HCT116 (cell line): ENCODE results near the gene TP63. TPM values are rescaled to one million over a fixed set of nuclear protein-coding genes. Genes with fewer than 3 reads are reported as not detected.

Experiments used
- ATAC-seq: fragments of 200-7000 bp; cut with Tn5 transposase; 2 replicates; pipeline ENCODE4 v1.9.1; 2020; ENCODE audit warnings: mild to moderate bottlenecking, moderate library complexity
- BruUV-seq: library from RNA; stranded (reverse); fragments of 400-500 nt; replicated peaks from 2 replicates; lab custom pipeline; 2021; lab: Mats Ljungman, UMichigan
- CTCF ChIA-PET: fragments of 300-600 bp; sonication (Branson Sonifier 250); formaldehyde crosslinking; loops from one replicate; lab custom pipeline; 2021; ENCODE audit warnings: antibody characterized with exemption; lab: Charles Lee
- POLR2A ChIA-PET: fragments of 300-600, 350-600 bp; sonication (Branson Sonifier 250); formaldehyde crosslinking; loops from one replicate; lab custom pipeline; 2021; ENCODE audit warnings: antibody characterized with exemption; lab: Charles Lee
- RAD21 ChIA-PET, 2 experiments: fragments of 300-600 bp; sonication (Branson Sonifier 250); formaldehyde crosslinking; loops; one replicate each; lab custom pipeline; 2023; ENCODE audit warnings: low total read pairs in 2 of 2; ENCODE audit not compliant: uncharacterized antibody in 2 of 2, unreplicated experiment in 2 of 2, low non-redundant PET in 1 of 2; lab: Charles Lee
- DNase-seq: peaks from one replicate; pipeline ENCODE4 v3.0.0-alpha.2; 2010; ENCODE audit warnings: low read depth, low spot score
- H2AFZ ChIP-seq: fragments of 200-600 bp; shearing (Covaris generic), sonication (generic); 2 replicates; pipeline ENCODE4 v1.6.1; 2017; ENCODE audit warnings: low read depth, mixed run types, mixed read lengths, antibody characterized with exemption, low read length; ENCODE audit not compliant: poor library complexity, severe bottlenecking
- H3K27ac ChIP-seq: 2 replicates; pipeline ENCODE4 v1.5.1; 2012; ENCODE audit warnings: low read depth, low read length
- H3K27me3 ChIP-seq: fragments of 200-600 bp; sonication (generic); 2 replicates; pipeline ENCODE4 v1.6.1; 2016; ENCODE audit warnings: mixed run types, low read length, mixed read lengths; ENCODE audit not compliant: insufficient read depth
- H3K36me3 ChIP-seq, 2 experiments: fragments of 200-500 bp in 1 of 2; fragments of 200-600 bp in 1 of 2; sonication (Bioruptor generic) in 1 of 2; sonication (generic) in 1 of 2; 2 replicates each; pipeline versions ENCODE4 v1.5.1 to v1.6.1; 2014 to 2016; ENCODE audit warnings: low read length in 2 of 2, inconsistent platforms in 1 of 2, mixed read lengths in 1 of 2, mixed run types in 1 of 2; ENCODE audit not compliant: insufficient read depth in 2 of 2, control insufficient read depth in 1 of 2
- H3K4me1 ChIP-seq, 2 experiments: fragments of 200-600 bp in 1 of 2; sonication (generic) in 1 of 2; 2 replicates each; pipeline versions ENCODE4 v1.5.1 to v1.6.1; 2012 to 2017; ENCODE audit warnings: low read length in 2 of 2, inconsistent platforms in 1 of 2, mild to moderate bottlenecking in 1 of 2, mixed read lengths in 1 of 2, mixed run types in 1 of 2, moderate library complexity in 1 of 2; ENCODE audit not compliant: insufficient read depth in 2 of 2, control insufficient read depth in 1 of 2
- H3K4me2 ChIP-seq: fragments of 200-600 bp; sonication (generic); 2 replicates; pipeline ENCODE4 v1.6.1; 2017; ENCODE audit warnings: mixed run types, low read length, mixed read lengths
- H3K4me3 ChIP-seq, 2 experiments: fragments of 200-600 bp in 1 of 2; sonication (generic) in 1 of 2; replicated peaks in 1 of 2; 2 replicates each; pipeline ENCODE4 v1.5.1; 2011 to 2016; ENCODE audit warnings: low read length in 2 of 2, control low read depth in 1 of 2, low read depth in 1 of 2, mild to moderate bottlenecking in 1 of 2, mixed read lengths in 1 of 2, mixed run types in 1 of 2
- H3K79me2 ChIP-seq: fragments of 200-600 bp; sonication (generic); 2 replicates; pipeline ENCODE4 v1.6.1; 2017; ENCODE audit warnings: mild to moderate bottlenecking, mixed run types, low read length, moderate library complexity, mixed read lengths; ENCODE audit not compliant: insufficient read depth
- H3K9ac ChIP-seq: fragments of 200-600 bp; sonication (generic); 2 replicates; pipeline ENCODE4 v1.6.1; 2016; ENCODE audit warnings: low read length, mixed read lengths
- H3K9me2 ChIP-seq: fragments of 200-600 bp; sonication (generic), shearing (Covaris generic); 2 replicates; pipeline ENCODE4 v1.6.1; 2017; ENCODE audit warnings: mixed run types, mild to moderate bottlenecking, moderate library complexity; ENCODE audit not compliant: insufficient read depth
- H3K9me3 ChIP-seq, 2 experiments: fragments of 200-500 bp in 1 of 2; fragments of 200-600 bp in 1 of 2; sonication (Bioruptor generic) in 1 of 2; sonication (generic) in 1 of 2; 2 replicates each; pipeline ENCODE4 v1.6.1; 2014 to 2017; ENCODE audit warnings: low read length in 2 of 2, mixed read lengths in 2 of 2, inconsistent platforms in 1 of 2, low read depth in 1 of 2, mild to moderate bottlenecking in 1 of 2, mixed run types in 1 of 2, moderate library complexity in 1 of 2; ENCODE audit not compliant: control insufficient read depth in 1 of 2, insufficient read depth in 1 of 2
- H4K20me1 ChIP-seq: fragments of 200-600 bp; sonication (generic), shearing (Covaris generic); 2 replicates; pipeline ENCODE4 v1.6.1; 2017; ENCODE audit warnings: mixed run types, mild to moderate bottlenecking, moderate library complexity; ENCODE audit not compliant: insufficient read depth
- CBX3 ChIP-seq: IDR thresholded peaks from 2 replicates; pipeline ENCODE4 v1.6.1; 2012; ENCODE audit warnings: low read depth
- CEBPB ChIP-seq: IDR thresholded peaks from 2 replicates; pipeline ENCODE4 v1.6.1; 2012; ENCODE audit warnings: low read depth
- EGR1 ChIP-seq: IDR thresholded peaks from 2 replicates; pipeline ENCODE4 v1.6.1; 2012; ENCODE audit warnings: low read depth
- ELF1 ChIP-seq: IDR thresholded peaks from 2 replicates; pipeline ENCODE4 v1.6.1; 2012; ENCODE audit warnings: low read depth, borderline replicate concordance
- EZH2phosphoT487 ChIP-seq: fragments of 200-600 bp; IDR thresholded peaks from 2 replicates; pipeline ENCODE4 v1.6.1; 2018; ENCODE audit warnings: antibody characterized with exemption, borderline replicate concordance
- FOSL1 ChIP-seq: IDR thresholded peaks from 2 replicates; pipeline ENCODE4 v1.6.1; 2012; ENCODE audit warnings: low read depth
- JUND ChIP-seq: IDR thresholded peaks from 2 replicates; pipeline ENCODE4 v1.6.1; 2012
- POLR2A ChIP-seq: IDR thresholded peaks from 2 replicates; pipeline ENCODE4 v1.7.0; 2011; ENCODE audit warnings: borderline replicate concordance; ENCODE audit not compliant: insufficient read depth, insufficient read length; ENCODE audit errors: extremely low read depth
- SIN3A ChIP-seq: IDR thresholded peaks from 2 replicates; pipeline ENCODE4 v1.6.1; 2012; ENCODE audit warnings: low read depth
- SP1 ChIP-seq: IDR thresholded peaks from 2 replicates; pipeline ENCODE4 v1.6.1; 2012; ENCODE audit warnings: low read depth
- SRF ChIP-seq: IDR thresholded peaks from 2 replicates; pipeline ENCODE4 v1.6.1; 2012; ENCODE audit warnings: low read depth
- YY1 ChIP-seq: IDR thresholded peaks from 2 replicates; pipeline ENCODE4 v1.6.1; 2011; ENCODE audit warnings: low read length, low read depth, moderate library complexity, mild to moderate bottlenecking; ENCODE audit not compliant: insufficient replicate concordance; ENCODE audit errors: extremely low read depth
- ZFX ChIP-seq: fragments of 450-650 bp; IDR thresholded peaks from 2 replicates; pipeline ENCODE4 v1.6.1; 2017
- intact Hi-C: fragments of 100-400 bp; cut with micrococcal nuclease; formaldehyde crosslinking; loops from 2 replicates; pipeline ENCODE4 v1.10.0; 2022
- total RNA-seq: library from RNA; stranded (reverse); gene quantifications from one replicate; pipeline ENCODE4 v1.2.1, GENCODE V29; 2021; ENCODE audit not compliant: unreplicated experiment
- TF ChIP-seq, protein P1 (sequence below): IDR thresholded peaks from 2 replicates; pipeline ENCODE4 v1.6.1; 2011; ENCODE audit warnings: mild to moderate bottlenecking, low read length, moderate library complexity; ENCODE audit not compliant: insufficient replicate concordance; ENCODE audit errors: extremely low read depth
- TF ChIP-seq, protein P2 (sequence below): IDR thresholded peaks from 2 replicates; pipeline ENCODE4 v1.6.1; 2012
- TF ChIP-seq, protein P3 (sequence below): IDR thresholded peaks from 2 replicates; pipeline ENCODE4 v1.6.1; 2012
- TF ChIP-seq, protein P4 (sequence below), 3 experiments: fragments of 200-600 bp in 1 of 3; sonication (generic) in 1 of 3; IDR thresholded peaks in 2 of 3; conservative IDR thresholded peaks in 1 of 3; 2 replicates each; pipeline ENCODE4 v1.5.1; 2012 to 2017; ENCODE audit warnings: low read depth in 2 of 3, low read length in 2 of 3, antibody characterized with exemption in 1 of 3, borderline replicate concordance in 1 of 3, control low read depth in 1 of 3, mild to moderate bottlenecking in 1 of 3, mixed read lengths in 1 of 3, mixed run types in 1 of 3, moderate library complexity in 1 of 3; ENCODE audit not compliant: insufficient read depth in 1 of 3
- TF ChIP-seq, protein P5 (sequence below): IDR thresholded peaks from 2 replicates; pipeline ENCODE4 v1.6.1; 2012; ENCODE audit warnings: low read depth

Gene TP63
- total RNA-seq, 1 experiment from 2014 or later: not detected

DNA sequence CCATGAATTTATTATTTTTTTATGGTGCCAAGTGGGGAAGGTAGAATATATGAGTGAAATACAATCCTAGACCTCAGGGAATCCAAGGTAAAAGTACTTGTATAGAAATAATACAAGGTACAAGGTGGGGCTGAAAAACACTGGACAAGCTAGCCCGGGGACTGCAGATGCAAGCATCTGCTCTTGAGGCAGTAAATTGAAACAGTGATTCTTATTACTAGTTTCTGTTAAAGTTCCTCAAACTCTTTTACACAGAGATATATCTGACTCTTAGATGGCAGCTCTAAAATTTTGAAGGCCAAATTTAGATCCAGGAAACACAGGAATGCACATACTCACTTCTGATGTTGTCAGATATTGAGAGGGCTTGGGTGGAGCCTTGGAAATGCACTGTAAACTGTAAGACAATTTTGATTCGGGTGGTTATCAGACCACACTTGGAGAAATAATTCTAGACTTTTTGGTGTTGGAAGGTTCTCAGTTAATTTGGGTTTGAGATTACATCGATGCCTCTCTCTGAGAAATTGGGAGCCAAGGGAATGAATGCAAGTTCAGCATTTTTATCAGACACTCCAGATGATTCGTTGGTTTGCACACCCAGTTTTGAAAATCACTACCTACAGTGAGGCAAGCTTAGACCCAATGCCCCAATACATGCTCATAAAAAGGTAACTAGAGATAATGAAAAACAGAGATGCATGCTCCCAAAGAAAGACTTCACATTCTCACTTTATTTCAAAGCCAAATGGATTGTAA lies 7.3 kb downstream of the TP63 start:
- RAD21 ChIA-PET: no interaction called here
- H3K9ac ChIP-seq: no peak overlapping the region
- CTCF ChIA-PET: interaction anchor here (1.5 kb wide), 1 partner anchor 13 kb away, joined by 3 read pairs; no protein-coding TSS in a partner anchor
- no peaks in the 10 kb centered on the region for H3K27me3 ChIP-seq
- H3K36me3 ChIP-seq: no peaks in the 10 kb centered on the region
- no peak for DNase-seq
- no peaks in the 10 kb centered on the region for H3K4me1 ChIP-seq
- H2AFZ ChIP-seq: no peak overlapping the region
- intact Hi-C loops: no loop called here
- no peak overlapping the region for H3K4me3 ChIP-seq
- TF ChIP-seq YY1 (no peak), ZFX (no peak), CBX3 (no peak), ELF1 (no peak), POLR2A (no peak), EGR1 (no peak), EZH2phosphoT487 (no peak), CEBPB (no peak), SP1 (no peak), FOSL1 (no peak), SIN3A (no peak), SRF (no peak), JUND (no peak)
- TF ChIP-seq, protein P1, sequence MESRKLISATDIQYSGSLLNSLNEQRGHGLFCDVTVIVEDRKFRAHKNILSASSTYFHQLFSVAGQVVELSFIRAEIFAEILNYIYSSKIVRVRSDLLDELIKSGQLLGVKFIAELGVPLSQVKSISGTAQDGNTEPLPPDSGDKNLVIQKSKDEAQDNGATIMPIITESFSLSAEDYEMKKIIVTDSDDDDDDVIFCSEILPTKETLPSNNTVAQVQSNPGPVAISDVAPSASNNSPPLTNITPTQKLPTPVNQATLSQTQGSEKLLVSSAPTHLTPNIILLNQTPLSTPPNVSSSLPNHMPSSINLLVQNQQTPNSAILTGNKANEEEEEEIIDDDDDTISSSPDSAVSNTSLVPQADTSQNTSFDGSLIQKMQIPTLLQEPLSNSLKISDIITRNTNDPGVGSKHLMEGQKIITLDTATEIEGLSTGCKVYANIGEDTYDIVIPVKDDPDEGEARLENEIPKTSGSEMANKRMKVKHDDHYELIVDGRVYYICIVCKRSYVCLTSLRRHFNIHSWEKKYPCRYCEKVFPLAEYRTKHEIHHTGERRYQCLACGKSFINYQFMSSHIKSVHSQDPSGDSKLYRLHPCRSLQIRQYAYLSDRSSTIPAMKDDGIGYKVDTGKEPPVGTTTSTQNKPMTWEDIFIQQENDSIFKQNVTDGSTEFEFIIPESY: no peak
- TF ChIP-seq, protein P2, sequence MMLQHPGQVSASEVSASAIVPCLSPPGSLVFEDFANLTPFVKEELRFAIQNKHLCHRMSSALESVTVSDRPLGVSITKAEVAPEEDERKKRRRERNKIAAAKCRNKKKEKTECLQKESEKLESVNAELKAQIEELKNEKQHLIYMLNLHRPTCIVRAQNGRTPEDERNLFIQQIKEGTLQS: no peak
- TF ChIP-seq, protein P3, sequence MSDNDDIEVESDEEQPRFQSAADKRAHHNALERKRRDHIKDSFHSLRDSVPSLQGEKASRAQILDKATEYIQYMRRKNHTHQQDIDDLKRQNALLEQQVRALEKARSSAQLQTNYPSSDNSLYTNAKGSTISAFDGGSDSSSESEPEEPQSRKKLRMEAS: no peak
- TF ChIP-seq, protein P4, sequence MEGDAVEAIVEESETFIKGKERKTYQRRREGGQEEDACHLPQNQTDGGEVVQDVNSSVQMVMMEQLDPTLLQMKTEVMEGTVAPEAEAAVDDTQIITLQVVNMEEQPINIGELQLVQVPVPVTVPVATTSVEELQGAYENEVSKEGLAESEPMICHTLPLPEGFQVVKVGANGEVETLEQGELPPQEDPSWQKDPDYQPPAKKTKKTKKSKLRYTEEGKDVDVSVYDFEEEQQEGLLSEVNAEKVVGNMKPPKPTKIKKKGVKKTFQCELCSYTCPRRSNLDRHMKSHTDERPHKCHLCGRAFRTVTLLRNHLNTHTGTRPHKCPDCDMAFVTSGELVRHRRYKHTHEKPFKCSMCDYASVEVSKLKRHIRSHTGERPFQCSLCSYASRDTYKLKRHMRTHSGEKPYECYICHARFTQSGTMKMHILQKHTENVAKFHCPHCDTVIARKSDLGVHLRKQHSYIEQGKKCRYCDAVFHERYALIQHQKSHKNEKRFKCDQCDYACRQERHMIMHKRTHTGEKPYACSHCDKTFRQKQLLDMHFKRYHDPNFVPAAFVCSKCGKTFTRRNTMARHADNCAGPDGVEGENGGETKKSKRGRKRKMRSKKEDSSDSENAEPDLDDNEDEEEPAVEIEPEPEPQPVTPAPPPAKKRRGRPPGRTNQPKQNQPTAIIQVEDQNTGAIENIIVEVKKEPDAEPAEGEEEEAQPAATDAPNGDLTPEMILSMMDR (IDR thresholded peaks at IDR 0.05 in 2 of 3, conservative IDR thresholded peaks at IDR 0.05 in 1 of 3; ENCODE audit: borderline replicate concordance in 1 of 3, insufficient read depth in 1 of 3, low read depth in 2 of 3, low read length in 2 of 3): no peak
- TF ChIP-seq, protein P5, sequence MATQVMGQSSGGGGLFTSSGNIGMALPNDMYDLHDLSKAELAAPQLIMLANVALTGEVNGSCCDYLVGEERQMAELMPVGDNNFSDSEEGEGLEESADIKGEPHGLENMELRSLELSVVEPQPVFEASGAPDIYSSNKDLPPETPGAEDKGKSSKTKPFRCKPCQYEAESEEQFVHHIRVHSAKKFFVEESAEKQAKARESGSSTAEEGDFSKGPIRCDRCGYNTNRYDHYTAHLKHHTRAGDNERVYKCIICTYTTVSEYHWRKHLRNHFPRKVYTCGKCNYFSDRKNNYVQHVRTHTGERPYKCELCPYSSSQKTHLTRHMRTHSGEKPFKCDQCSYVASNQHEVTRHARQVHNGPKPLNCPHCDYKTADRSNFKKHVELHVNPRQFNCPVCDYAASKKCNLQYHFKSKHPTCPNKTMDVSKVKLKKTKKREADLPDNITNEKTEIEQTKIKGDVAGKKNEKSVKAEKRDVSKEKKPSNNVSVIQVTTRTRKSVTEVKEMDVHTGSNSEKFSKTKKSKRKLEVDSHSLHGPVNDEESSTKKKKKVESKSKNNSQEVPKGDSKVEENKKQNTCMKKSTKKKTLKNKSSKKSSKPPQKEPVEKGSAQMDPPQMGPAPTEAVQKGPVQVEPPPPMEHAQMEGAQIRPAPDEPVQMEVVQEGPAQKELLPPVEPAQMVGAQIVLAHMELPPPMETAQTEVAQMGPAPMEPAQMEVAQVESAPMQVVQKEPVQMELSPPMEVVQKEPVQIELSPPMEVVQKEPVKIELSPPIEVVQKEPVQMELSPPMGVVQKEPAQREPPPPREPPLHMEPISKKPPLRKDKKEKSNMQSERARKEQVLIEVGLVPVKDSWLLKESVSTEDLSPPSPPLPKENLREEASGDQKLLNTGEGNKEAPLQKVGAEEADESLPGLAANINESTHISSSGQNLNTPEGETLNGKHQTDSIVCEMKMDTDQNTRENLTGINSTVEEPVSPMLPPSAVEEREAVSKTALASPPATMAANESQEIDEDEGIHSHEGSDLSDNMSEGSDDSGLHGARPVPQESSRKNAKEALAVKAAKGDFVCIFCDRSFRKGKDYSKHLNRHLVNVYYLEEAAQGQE: no peak
- POLR2A ChIA-PET: no interaction called here
- no peaks in the 10 kb centered on the region for H4K20me1 ChIP-seq
- no TSS peak for BruUV-seq
- H3K4me2 ChIP-seq: no peak overlapping the region
- no peak overlapping the region for H3K27ac ChIP-seq
- H3K79me2 ChIP-seq: no peaks in the 10 kb centered on the region
- H3K9me2 ChIP-seq: no peaks in the 10 kb centered on the region
- no peaks in the 10 kb centered on the region for H3K9me3 ChIP-seq
- no peak for ATAC-seq
